CD1c-positive myeloid dendritic cell (primary cell): ENCODE results near the gene PTDSS2.
A peak's percentile ranks its signal among the peaks of the same experiment; 100 is the strongest.
"Not testable (repeated sequence)": the region's sequence is repeated elsewhere in the genome, so short reads cannot be mapped to it uniquely, and the experiment has no call there.

ENCODE experiments used
- DNase-seq: peaks from one replicate; pipeline ENCODE4 v3.0.0-alpha.2; 2016; ENCODE audit errors: extremely low spot score

The PTDSS2 gene

DNA sequence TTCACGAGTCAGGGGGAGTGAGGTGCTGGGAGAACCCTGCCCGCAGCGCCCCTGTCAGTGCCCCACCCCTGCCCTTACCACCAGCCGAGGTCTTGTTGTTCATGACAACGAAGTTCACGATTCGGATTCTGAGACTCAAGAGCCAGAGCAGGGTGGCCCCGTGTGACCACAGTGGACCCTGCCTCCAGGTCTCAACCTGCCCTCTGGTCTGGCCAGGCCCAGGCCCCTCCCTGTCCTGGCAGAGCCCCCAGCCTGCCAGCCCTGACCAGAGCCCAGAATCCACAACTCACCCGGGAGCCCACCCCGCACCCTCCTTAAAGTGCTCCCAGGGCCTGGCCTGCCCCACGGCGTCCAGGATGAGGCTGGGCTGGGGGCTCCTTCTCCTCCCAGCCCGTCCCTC is 18.2 kb upstream of the PTDSS2 start:
- DNase-seq, result no peak

GRCh38 chr11:432501-433100 is 17.5 kb upstream of the PTDSS2 start:
- DNase-seq, result no peak

- no peak for DNase-seq
These were observed 17.0 kb upstream of the PTDSS2 start for GRCh38 chr11:433111-433510.

- DNase-seq, result no peak
These were observed 16.4 kb upstream of the PTDSS2 start for GRCh38 chr11:433641-434040.

- DNase-seq, result no peak
These were observed 15.6 kb upstream of the PTDSS2 start for GRCh38 chr11:434496-434895.

DNA sequence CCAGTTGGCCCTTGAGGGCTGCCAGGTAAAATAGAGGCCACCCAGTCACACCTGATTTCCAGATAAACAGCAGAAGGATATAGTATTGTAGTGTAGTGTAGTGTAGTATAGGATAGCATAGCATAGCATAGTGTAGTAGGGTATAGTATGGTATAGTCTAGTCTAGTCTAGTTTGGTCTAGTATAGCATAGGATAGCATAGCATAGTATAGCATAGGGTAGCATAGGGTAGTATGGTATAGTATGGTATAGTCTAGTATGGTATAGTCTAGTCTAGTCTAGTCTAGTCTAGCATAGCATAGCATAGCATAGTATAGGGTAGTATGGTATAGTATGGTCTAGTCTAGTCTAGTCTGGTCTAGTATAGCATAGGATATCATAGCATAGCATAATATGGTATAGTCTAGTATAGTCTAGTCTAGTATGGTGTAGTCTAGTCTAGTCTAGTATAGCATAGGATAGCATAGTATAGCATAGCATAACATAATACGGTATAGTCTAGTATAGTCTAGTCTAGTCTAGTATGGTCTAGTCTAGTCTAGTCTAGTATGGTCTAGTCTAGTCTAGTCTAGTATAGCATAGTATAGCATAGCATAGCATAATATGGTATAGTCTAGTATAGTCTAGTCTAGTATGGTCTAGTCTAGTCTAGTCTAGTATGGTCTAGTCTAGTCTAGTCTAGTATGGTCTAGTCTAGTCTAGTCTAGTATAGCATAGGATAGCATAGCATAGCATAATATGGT is 14.9 kb upstream of the PTDSS2 start:
- not testable (repeated sequence) for DNase-seq

DNA sequence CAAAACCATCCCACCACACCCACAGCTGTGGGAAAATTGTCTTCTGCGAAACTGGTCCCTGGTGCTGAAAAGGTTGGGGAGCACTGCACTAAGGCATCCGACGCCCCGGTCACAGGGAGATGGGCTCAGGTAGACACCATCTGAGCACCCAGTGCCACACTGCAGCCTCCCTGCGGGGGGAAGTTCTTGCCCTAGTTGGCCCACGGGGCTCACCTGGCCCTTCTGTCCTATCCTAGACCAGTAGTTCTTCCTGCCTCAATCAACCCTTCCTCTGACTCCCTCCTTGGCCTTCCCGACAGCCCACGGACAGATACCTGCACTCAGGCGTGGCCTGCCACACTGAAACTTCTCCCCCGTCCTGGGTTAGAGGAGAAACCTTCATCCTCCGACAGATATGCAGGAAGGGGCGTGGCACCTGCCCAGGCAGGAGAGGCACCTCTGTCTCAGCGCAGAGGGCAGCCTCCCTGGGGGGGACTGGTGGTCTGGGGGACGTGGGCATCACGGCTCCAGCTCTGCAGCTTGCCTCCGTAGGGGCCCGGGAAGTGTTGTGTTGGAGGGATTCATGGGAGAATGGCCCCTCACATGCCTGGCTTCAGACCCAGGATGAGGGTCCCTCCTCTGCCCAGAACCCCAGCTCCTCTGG is 12.7 kb upstream of the PTDSS2 start:
- DNase-seq, result no peak

- DNase-seq, result no peak
These were observed 11.8 kb upstream of the PTDSS2 start for GRCh38 chr11:438101-438844.

DNA sequence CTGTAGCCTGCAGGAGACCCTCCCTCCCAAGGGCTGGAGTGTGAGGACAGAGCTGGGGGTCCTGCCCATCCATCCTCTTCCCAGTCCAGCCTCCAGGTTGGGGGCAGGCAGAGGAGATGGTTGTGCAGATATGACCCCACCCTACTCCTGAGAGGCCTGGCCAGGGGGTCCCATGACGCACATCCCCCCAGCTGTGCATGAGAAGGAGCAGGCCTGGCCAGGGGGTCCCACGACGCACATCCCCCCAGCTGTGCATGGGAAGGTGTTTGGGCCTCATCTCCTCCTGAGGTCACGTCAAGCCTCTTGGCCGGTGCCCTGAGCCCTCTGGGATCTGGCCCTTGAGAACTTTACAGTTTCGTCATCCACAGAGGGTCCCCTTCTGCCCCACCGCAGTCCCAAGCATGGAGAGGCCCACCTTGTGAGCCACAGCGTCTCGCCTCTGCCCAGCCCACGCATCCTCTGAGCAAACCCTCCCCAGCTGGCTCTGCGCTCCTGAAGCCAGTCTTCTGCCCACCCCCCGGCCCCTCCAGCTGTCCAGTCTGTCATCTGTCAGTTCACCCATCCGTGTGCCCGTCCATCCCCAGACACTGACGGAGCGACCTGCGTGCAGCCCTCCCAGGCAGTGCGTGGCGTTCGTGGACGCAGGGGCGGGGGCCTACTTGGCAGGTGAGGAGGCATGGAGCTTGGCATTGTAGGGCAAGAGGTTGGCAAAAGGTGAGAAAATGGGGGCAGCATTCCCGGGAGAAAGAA is 10.6 kb upstream of the PTDSS2 start:
- DNase-seq, result no peak

GRCh38 chr11:440065-441042 is 9.7 kb upstream of the PTDSS2 start:
- peak; percentile 18 for DNase-seq

DNA sequence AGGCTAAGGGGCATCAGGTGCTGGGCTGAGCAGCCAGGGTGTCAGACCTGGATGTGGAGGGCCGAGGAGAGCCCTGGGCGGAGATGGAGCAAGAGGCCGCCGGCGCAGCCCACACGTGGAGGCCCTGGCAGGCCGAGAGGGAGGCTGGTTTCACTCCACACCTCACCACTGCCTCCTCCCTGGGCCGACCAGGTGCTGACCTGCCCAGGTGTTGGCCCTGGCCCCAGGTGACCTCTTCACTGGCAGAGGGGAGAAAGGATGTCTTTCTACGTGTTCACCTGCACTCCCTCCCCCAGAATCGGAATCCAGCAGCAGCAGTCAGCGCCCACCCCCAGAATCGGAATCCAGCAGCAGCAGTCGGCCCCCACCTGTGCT is 9.0 kb upstream of the PTDSS2 start:
- DNase-seq, result no peak

DNA sequence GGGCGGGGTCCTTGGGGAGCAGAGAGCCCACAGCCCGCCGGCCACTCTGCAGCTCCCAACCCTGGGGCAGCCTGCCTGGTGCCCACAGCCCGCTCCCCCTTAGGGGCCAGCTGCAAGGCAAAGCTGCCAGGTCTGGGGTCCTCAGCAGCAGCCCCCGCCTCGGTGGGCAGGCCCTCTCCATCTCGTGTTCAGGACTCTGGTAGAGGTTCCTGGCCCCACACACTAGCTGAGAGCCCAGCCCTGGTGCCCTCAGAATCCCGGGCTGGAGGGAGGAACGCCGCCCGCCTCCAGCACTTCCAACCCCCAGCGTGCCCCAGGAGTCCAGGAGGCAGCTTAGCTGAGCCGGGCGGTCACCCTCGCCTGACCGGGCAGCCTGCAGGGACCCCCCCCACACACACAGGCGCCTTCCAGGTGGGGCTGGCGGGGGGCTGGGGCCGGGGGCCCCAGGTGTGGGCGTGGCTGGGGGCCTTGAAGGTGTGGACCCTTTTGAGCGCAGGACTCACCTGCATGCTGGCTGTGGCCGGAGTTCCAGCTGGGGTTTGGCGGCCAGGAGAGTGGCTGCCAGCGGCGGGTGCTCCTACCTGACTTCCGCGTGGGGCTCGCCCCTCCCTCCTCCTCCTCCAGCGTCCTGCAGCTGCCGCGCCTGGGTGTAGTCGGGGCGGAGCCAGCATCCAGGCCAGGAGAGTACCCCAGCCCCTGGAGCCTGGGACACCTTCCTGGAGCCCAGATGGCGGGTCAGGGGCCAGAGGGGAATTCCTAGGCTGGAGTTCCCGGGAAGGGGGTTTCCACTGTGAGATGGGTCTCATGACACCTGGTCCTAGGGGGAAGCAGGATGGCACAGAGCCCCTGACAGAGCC is 8.4 kb upstream of the PTDSS2 start, which contains the start of gene ANO9:
TSS of gene ANO9 (minus strand) at position 594 of the 857 bp plus-strand sequence. CDS start at position 509, 85 bp downstream.
- no peak for DNase-seq

DNA sequence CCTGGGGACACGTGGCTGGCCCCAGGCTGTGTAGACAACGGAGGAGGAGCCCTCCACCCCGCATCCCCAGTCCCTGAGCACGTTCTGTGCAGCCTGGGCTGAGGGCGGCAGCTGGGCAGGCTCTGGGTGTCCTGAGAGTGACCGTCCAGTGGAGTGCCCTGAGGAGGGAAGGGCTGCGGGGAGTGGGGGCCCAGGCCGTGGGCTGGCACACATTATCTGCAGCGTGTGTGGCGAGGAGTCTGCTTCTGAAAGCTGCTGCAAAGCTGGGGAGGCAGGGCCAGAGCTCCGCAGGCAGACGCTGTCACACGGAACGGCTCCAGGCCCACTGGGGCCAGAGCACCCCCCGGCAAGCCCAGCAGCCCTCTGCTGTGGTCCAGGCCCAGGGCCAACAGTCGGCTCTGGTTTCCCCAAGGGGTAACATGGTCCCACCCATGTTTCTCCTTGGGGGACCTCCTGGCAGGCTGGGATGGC is 7.4 kb upstream of the PTDSS2 start:
- no peak for DNase-seq

DNA sequence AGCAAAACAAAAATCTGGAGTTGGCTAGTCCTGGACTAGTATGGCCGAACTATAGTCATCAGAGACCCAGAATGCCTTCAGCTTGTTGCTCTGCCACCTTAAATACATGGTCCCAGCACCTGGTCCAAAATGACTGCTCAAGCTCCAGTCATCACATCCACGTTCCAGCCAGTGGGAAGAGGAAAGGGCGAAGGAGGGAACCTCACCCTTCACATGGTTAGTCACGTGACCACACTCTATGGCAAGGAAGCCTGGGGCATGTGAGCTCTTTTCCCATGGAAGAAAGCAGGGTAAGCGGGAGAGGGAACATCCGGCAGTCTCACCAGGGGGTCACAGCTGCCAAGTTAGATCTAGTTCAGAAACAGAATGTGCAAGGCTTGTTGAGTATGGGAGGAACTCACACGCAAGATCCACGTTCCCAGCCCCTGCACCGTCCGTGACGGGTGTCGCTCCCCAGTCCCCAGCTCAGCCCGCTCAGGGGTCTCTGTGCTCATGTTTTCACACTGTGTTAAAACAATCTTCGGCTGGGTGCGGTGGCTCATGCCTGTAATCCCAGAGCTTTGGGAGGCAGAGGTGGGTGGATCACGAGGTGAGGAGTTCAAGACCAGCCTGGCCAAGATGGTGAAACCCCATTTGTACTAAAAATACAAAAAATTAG is 6.4 kb upstream of the PTDSS2 start:
- DNase-seq, result no peak

- no peak for DNase-seq
These were observed 5.5 kb upstream of the PTDSS2 start for GRCh38 chr11:444396-445144.

- no peak for DNase-seq
These were observed 4.1 kb upstream of the PTDSS2 start for GRCh38 chr11:445765-446588.

DNA sequence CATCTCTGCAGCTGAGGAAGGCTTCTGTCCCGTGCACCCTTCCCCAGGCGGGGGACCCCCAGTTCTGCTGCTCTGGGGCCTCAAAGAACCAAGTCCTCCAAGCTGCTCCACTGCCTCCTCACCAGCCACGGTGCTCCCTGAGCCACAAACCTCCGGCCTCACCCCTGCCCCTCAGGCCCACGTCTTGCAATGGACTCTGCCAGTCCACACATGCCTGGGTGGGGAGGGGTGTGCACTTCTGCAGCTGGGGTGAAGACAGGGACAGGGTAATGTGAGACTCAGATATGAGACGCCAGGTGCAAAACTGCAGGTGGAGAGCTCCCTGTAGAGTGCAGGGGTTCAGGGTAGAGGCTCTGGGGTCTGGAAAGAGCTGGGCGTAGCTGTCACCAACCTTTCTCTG is 3.2 kb upstream of the PTDSS2 start:
- no peak for DNase-seq
